GM12878 (cell line): Measurements from ENCODE around the gene CLEC4G.

Experiments used
- BCLAF1 ChIP-seq: fragments of 450-650 bp; IDR thresholded peaks from 2 replicates; pipeline ENCODE4 v1.6.1; 2017; ENCODE audit warnings: antibody characterized with exemption, mild to moderate bottlenecking, moderate library complexity
- CTCF ChIP-seq, 3 experiments: IDR thresholded peaks in 2 of 3; conservative IDR thresholded peaks in 1 of 3; 2 replicates each; pipeline ENCODE4 v1.5.1; 2011; ENCODE audit warnings: low read depth in 3 of 3, low read length in 3 of 3, mild to moderate bottlenecking in 3 of 3, control low read depth in 2 of 3, moderate library complexity in 2 of 3, inconsistent platforms in 1 of 3, mixed read lengths in 1 of 3; ENCODE audit not compliant: control insufficient read depth in 2 of 3, insufficient read depth in 1 of 3; ENCODE audit errors: extremely low read depth in 1 of 3
- EED ChIP-seq: sonication (generic); IDR thresholded peaks from 2 replicates; pipeline ENCODE4 v1.6.1; 2016; ENCODE audit warnings: antibody characterized with exemption, low read depth
- JUNB ChIP-seq: IDR thresholded peaks from 2 replicates; pipeline ENCODE4 v1.6.1; 2016; ENCODE audit warnings: antibody characterized with exemption, mild to moderate bottlenecking
- MAX ChIP-seq: IDR thresholded peaks from 2 replicates; pipeline ENCODE4 v1.6.1; 2012; ENCODE audit warnings: low read depth, low read length, improper control_type of control experiment
- NR2C1 ChIP-seq: fragments of 450-650 bp; IDR thresholded peaks from 2 replicates; pipeline ENCODE4 v1.6.1; 2017; ENCODE audit warnings: antibody characterized with exemption, mild to moderate bottlenecking, moderate library complexity
- NR2F1 ChIP-seq: fragments of 450-650 bp; conservative IDR thresholded peaks from 2 replicates; pipeline ENCODE4 v1.6.1; 2017; ENCODE audit warnings: mild to moderate bottlenecking
- NRF1 ChIP-seq: conservative IDR thresholded peaks from 2 replicates; pipeline ENCODE4 v1.6.1; 2011; ENCODE audit warnings: mild to moderate bottlenecking, low read depth, low read length, improper control_type of control experiment
- POLR2AphosphoS5 ChIP-seq: IDR thresholded peaks from 2 replicates; pipeline ENCODE4 v1.6.1; 2011; ENCODE audit warnings: mild to moderate bottlenecking, low read length, inconsistent platforms
- REST ChIP-seq: IDR thresholded peaks from 2 replicates; pipeline ENCODE4 v1.6.1; 2012; ENCODE audit warnings: mild to moderate bottlenecking, low read depth, low read length
- YY1 ChIP-seq: IDR thresholded peaks from 2 replicates; pipeline ENCODE4 v1.6.1; 2011; ENCODE audit warnings: low read depth, mild to moderate bottlenecking, low read length
- ZBED1 ChIP-seq: IDR thresholded peaks from 2 replicates; pipeline ENCODE4 v1.6.1; 2016; ENCODE audit warnings: borderline replicate concordance

GRCh38 chr19:7769171-7769570, 37.3 kb upstream of the CLEC4G start:
- no peak for TF ChIP-seq BCLAF1
- no peak for TF ChIP-seq POLR2AphosphoS5
- TF ChIP-seq CTCF (IDR thresholded peaks at IDR 0.05 in 2 of 3, conservative IDR thresholded peaks at IDR 0.05 in 1 of 3; ENCODE audit: control insufficient read depth in 2 of 3, extremely low read depth in 1 of 3, insufficient read depth in 1 of 3, low read depth in 3 of 3, low read length in 3 of 3), result no peak
- TF ChIP-seq EED, result no peak
- TF ChIP-seq NR2F1, result no peak
- no peak for TF ChIP-seq NR2C1
- no peak for TF ChIP-seq JUNB
- no peak for TF ChIP-seq YY1
- TF ChIP-seq REST, result no peak
- no peak for TF ChIP-seq MAX
- no peak for TF ChIP-seq ZBED1
- no peak for TF ChIP-seq NRF1
